Ecto neural progenitor cell (in vitro differentiated cells): Measurements from ENCODE around the gene FOXP1.

ENCODE experiments used
- DNase-seq: peaks from one replicate; pipeline ENCODE4 v3.0.0-alpha.2; 2018; ENCODE audit warnings: low spot score

FOXP1 gene

DNA sequence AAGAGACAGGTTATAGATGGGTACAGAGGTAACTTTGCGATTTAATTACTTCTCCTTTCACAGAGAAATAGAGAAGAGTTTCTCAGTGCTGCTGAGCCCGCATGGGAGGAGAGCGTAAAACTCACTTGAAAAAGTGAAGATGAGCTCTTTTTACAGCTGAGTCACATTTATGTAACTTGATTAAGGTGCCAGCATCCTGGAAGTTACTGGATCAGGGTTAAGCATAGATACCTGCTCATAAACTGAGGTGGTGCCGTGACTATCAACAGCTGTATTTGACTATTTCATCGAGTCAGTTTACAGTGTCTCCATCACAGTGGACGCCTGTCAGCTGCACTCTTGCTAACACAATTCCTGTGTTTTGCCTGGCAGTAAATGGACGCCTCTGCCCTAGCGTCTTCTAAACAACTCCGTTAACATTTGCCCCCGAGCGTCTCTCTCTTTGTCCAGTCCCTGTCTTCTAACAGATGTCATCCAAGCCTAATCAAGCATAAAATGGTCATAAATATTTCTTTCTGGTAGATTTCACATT lies 414.6 kb downstream of the FOXP1 start:
- no peak for DNase-seq

DNA sequence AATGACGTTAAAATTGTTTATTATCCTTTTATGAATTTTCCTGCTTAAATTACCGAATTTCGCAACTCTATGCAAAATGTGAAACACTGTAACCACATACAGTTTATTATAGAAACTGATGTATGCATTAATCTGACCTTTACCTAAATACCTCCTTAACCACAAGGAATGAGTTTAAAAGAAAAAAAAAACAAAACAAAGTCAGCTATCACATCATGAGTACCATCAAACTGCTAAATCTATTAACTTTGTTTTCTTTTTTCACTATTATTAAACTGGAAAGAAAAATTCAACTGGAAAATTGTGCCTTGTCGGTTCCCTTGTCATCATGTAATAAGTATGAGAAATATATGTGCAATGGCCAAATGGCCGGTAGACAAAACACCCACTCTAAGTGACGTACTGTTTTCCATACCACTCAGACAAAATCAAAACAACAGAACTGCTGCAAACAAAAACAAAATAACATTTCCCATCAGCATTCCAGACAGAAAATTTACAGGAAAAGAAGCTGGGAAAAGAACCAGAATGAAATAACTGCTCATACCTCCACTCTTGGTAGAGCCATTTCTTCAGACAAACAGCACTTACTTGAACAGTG lies 415.3 kb downstream of the FOXP1 start:
- DNase-seq, result no peak

DNA sequence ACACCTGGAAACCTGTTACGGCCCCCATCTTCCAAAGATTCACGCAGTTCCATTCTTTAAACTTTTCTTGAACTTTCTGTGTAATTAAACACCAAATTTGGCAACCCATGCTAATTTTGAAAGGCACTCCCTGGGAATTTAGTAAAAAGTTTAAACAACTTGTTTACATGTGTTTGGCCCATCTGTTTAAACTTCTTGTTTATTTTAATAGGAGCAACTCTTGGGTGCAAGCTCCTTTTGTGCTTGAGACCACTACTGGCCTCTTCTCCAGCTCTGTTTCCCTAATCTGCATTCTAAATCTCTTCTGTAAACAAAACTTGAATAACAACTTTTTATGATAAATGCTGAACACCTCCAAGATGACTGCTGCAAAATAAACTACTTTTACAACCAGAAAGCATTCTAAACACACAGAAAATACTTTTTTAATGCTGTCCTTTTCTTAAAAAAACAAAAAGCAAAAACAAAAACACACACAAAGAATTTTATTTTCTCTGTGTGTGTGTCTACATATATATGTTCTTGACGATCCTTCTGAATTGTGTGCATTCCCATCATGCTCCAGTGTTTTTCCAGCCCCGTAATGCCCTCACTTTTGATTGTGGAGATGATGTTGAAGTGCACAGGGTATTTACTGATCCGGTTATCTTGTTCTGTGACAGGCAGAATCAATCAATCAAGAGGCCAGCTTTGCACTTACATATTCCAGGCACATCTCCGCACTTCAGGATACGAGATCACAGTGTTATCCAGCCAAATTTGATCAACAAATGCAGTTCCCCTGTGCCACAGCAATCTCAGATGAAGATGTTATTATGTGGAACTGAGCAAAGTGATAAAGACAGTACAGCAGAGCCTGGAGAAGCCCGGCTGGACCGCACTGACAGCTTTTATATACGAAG lies 416.9 kb downstream of the FOXP1 start:
- no peak for DNase-seq

DNA sequence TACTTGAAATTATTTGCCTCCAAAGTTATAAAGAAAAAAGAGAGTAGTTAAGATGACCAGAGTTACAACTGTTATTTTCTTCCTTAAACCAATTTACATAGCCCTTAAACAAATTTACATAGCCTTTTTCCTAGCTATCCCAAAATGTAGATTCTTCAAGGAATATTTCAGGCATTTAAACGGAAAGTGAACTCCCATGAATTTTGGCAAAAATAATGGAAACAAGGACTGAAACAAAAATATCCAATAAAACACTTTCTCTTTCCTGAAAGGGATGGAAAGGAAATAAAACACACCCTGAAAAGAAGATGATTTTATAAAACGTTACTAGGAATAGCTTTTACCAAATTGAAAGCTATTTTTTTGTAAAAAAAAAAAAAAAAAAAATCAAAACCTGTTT lies 418.6 kb downstream of the FOXP1 start:
- DNase-seq, result no peak

DNA sequence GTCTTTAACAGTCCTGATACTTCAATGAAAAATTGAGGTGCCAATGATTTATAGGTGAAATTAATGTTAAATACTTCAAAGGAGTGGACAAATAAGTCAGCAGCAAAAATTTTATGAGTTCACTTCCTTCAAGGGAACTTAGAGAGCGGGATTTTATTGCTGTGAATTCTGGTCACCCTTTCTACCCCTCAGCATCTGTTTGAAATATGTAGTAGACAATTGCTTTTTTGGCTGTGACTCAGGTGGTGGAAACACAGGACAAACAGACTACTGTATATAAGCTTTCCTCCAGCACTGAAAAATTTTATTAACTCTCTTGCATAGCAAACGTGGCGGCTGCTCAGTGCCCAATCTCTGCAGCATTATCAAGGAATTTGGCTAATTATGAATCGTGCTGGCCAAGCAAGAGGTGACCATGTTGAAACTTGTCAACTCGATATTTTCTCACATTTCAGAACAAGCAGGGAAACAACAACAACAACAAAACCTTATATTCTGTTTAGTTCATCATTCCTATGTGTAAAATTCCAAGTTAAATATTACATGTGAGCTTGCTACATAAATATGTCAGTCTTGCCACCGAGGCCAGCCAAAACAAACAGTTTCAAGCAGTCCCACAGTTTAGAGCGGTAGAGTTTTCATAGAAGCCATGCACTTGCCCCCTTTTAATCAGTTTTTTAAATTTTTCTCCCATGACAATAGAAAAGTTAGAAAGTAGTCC lies 420.2 kb downstream of the FOXP1 start:
- no peak for DNase-seq

DNA sequence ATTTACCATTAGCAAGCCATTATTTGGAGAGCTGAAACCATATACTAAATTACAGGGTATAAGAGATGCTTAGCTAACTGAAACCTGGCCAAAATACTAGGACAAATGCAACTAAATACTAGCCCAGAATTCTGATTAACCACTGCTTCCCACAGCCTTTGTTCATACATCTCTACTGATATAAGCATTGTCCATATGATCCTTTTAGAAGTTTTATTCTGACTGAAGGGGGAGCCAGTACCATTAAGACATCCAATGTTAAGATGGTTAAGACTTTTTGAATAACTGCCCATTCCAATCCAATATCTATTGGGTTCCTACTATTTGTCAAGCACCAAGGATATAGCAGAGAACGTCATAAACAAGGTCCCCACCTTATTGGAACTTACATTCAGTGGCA lies 421.3 kb downstream of the FOXP1 start:
- no peak for DNase-seq

DNA sequence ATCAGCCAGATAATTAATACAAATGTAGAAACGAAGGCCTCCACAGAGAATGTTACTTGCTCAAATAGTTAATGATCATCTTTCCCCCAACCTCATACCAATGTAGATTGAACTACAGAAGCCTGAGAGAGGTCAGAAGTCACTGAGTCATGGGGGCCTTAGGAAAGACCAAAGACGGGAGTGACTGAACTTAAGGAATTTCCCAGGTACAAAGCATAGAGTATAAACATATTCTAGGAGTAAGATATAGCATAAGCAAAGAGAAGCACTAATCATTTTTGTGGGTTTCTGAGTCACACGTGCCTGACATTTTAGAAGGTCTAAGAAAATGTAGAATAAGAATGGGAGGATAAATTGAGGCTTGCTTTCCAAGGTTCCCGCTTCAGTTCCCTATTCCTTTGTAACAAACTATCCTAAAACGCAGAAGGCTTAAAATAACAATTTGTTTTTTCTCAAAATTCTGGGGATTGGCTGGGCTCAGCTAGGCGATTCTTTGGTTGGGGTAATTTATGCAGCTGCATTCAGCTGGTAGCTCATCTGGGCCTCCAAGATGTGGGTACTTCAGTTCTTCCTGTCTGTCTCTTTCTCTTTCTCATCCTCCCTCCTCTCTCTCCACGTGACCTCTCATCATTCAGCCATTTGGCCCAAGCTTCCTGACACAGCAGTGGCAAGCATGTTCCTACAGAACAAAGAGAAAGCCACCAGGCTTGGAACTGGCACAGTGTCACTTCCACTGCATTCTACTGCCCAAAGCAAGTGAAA lies 422.6 kb downstream of the FOXP1 start:
- no peak for DNase-seq

DNA sequence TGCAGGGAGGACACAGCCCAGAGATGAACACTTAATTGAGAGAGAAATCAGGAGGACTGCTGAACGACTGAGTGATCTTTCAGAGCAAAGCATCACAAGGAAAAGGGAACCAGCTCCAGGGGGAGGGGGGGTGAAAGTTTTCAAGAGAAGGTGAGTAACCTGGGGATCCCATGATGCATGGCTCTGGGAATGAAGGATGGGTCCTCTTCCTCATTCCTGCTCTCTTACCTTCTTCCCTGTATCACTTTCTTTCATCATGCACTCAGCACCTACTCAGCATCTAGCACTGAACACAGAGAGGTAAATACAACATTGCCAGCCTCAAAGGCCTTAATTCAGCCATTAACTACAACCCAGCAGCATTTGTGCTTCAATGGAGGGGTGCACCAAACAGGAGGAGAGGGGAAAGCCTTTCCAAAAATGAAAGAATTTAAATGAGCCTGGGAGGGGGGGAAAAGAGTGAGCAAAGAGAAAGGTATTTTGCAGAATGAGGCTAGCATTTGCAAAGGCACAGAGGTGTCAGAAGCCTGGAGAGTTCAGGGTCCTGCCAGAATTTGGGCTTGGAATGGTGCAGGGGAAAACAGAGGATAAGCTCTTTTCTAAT lies 427.4 kb downstream of the FOXP1 start:
- no peak for DNase-seq

DNA sequence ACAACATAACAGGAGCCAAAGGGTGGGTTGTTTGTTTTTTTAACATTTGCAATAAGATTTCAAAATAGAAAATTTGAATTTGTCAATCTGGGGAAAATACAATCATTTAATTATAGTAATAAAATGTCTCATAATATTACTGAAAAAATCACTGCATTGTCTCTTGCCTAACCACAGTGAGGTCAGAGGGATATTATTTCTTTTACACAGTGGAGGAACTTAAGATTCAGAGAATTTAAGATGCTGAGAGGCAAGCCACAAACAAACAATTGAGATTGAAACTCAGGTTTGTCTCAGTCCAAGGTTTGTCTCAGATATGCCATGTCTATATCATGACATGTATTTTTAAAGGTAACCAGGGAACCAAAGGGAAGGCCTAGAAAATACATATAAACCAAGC lies 428.7 kb downstream of the FOXP1 start:
- DNase-seq, result no peak

DNA sequence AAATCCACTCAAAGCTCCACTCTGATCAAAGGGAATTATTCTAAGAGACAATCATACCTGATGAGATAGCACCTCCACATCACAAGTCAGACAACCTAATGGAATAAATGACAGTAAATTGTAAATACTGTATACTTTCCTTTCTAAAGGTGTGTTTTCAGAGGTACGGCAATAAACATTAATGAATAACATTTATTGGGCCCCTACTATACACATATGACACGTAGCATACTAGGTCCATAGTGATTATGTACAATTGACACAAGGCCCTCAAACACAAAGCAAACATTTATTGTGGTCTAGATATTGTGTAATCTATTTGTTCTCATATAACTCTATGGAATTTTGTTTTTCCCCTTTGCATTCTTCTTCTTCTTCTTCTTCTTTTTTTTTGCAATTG lies 429.8 kb downstream of the FOXP1 start:
- DNase-seq, result no peak

DNA sequence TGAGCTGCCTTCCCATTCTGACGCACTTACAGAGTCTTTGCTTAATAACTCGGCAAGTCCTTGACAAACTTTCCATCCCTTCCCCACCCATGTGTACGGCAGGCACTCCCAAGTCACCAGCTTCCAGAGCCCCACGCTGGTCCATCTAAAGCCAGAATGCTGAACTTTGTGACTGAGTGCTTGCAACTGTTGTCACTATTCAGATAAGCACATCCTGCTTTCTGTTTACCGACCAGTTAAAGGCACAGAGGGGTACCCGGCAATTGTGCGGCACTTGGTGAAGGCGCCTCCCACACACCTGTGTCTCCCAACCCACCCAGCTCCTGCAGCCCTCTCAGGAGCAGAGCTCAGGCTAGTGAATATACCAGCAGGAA lies 430.6 kb downstream of the FOXP1 start:
- no peak for DNase-seq

DNA sequence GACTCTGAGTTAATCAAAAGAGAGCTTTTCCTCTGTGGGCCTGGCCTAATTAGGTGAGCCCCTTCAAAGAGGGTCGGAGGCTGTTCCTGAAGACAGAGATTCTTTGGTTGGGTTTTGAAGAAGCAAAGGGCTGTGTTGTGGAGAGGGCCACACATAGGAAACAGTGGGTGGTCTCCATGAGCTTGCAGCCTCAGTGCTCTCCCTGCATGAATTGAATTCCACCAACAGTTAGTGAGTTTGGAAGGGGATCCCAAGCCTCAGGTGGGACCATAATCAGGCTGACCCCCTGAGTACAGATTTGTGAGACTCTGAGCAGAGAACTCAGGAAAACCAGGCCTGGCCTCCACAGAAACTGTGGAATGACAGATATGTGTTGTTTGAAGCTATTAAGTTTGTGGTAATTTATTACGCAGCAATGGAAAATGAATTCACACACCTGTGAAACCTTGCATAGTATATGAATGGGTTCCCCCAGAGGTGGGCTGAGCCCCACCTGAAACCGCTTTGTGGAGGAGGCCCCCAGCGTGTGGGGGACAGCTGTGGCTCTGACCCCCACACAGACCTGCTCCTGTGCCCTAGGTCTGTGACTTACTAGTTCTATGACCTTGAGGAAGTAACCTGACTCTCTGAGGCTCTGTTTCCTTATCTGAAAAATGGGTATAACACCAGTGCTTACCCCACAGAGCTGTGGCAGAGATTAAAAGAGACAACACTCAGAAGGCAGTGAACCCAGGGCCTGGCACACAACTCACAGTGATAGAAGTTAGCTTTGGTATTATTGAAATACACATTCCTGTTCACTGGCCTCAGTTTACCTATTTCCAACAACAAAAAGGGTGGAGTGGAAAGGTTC lies 431.3 kb downstream of the FOXP1 start:
- DNase-seq, result no peak

DNA sequence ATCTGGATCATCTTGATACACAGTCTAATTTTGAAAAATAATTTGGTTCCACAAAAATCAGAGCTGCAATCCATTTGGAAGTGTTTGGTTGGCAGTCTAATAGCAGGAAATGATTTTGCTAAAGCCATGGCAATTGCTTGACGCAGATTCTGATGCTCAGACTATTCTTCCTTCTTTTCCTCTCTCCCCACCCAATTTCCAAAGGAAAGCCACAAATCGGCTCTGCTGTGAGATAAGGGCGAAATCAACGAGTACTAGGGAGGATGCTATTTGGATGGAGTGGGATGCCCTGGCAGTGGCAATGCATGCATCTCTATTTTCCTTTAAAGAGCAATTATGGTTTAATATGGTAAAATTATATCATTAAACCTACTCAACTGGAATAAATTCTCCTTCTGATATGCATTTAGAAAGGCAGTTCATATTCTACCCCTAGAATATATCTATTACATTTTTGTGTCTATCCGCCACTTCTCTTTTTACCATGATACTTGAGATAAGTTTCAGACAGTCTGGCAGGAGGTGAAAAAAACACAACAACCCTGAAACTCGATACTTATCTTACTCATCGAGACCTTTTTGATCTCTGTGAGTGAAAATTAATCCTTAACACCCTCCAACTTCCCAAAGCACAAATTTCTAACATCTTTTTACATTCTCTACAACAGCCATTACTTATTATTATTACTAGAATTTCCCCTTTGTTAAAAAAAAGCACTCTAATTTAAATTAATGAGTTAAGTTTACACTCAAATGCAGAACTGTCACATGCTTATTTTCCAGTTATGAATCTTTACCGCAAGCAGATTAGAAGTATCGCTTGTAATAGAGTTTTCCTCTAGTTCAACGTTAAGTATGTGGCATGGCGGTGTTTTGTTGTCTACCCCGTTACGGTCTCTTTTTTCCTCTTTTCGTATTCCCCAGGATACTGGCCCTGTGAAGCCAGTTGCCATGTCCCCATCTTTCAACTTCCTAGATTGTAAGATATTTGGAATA lies 433.3 kb downstream of the FOXP1 start:
- DNase-seq, result no peak

DNA sequence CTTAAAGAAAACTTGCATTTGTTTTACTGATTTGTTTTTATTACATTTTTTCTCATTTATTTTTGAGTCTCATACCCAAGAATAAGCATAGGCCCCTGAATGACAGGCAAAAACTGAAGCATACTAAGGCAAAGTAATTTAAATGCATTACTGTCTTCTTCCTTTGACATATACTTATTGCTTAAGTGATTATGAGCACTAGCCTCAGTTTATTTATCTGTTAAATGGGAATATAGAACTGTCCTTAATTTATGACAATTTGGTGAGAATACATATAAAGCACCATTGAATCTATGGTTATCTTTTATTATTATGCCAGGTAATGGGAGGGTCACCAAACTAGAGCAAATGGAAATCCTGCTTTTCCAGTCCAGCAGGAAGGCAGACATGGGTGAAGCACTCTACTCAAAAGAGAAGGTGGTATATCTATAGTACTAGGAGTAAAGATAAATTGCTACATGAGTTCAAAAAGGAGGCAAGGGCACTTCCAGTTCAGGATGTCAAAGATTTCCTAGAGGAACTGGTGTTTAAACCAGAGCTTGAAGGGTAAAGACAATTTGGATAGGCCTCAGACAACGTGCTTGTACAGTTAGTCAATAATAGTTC lies 435.0 kb downstream of the FOXP1 start:
- no peak for DNase-seq

DNA sequence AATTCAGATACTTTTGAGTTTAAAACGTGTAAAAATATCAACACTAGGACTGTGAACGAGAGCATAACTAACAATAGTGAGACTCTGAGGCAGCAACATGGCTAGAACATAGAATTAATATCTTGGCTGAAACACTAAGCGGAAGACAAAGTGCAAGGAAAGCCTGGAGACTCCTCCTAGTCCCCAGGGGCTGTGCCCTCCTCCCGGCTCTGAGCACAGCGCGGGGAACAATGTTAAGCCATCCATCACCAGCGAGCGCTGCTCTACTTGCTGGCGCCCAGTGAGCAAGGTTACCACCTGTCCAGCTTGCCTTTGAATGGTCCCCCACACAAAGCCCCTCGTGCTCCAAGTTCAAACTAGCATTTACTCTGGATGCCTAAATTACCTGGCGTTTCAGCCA lies 436.9 kb downstream of the FOXP1 start:
- no peak for DNase-seq

DNA sequence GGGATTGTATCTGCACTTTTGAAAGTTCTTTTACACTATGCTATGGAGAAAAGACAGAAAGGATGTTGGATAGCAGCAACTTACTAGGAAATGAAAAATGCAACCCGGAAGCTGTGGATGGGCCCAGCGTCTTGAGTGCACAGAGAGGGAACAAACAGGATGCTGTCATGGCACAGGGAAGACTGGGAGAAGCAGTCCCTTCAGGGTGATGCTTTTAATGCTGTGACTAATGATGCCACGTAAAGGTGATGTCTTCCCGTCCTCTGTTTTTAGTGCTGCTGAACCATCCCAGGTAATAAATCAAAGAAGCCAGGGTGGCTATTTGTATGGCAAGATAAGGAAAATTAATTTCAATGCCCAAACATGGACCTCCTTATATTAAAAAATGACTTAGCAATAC lies 437.6 kb downstream of the FOXP1 start:
- no peak for DNase-seq

DNA sequence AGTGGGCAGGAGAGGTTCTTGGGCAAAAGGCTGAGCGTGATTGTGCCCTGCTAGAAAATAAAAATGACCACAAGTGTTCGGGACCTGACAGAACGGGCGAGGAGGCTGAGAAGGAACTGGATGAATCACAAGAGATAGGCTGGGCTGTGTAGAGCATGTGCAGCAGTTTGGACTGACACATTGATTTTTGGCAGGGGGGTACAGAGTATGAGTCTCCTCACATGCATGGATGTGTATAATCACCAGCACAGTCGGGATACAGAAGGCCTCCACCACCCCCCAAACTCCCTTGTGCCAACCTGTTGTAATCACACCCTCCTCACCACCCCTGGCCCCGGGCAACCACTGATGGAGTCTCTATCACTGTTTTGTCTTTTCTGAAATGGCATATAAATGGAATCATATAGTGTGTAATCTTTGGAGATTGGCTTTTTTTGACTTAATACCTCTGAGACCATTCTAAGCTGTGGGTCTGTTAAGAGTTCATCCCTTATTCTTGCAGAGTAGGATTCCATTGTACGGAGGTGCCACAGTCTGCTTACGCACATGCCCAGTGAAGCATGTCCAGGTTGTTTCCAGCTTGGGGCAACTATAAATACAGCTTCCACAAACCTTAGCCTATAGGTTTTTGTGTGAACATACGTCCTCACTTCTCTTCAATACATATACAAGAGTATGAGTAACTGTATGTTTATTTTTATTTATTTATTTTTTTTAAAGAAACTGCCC lies 438.8 kb downstream of the FOXP1 start:
- no peak for DNase-seq

DNA sequence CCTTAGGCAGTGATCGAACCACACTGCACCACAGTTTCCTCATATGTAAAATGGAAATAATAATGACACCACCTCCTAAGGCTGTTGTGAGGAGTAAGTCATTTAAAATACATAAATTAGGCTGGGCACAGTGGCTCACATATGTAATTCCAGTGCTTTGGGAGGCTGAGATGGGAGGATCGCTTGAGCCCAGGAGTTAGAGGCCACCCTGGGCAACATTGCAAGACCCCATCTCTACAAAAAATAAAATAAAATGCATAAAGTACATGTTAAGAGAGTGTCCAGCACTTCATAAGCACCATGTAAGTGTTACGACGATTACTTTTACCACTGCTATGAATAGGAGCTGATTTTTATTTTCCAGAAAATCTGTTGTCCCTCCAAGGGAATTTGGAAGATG lies 440.0 kb downstream of the FOXP1 start:
- no peak for DNase-seq
